Measurements from ENCODE around the gene SLC5A6.
A peak's percentile ranks its signal among the peaks of the same experiment; 100 is the strongest.

SLC5A6 gene

DNA sequence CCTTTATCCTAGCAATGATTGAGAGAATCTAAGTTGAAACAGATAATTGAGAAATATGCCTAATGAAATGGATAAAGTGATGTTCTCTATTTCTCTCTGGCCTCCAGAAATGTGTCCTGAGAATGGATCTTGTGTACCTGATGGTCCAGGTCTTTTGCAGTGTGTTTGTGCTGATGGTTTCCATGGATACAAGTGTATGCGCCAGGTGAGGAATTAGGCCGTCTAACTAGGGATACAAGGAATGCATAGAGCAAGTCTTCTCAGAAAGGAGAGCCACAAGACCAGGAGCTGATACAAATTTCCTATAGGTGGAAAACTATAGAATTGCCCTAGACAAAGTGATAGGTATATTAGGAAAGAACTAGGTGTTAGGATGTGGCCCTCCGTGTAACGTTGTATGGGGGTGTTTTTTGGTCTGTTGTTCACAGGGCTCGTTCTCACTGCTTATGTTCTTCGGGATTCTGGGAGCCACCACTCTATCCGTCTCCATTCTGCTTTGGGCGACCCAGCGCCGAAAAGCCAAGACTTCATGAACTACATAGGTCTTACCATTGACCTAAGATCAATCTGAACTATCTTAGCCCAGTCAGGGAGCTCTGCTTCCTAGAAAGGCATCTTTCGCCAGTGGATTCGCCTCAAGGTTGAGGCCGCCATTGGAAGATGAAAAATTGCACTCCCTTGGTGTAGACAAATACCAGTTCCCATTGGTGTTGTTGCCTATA is 4.5 kb upstream of the SLC5A6 start:
- Histone ChIP-seq H3K4me1 (ENCODE audit: control insufficient read depth, insufficient read depth, low read length) (peaks cover 13% of the 10 kb centered on the region), H3K4me3 (ENCODE audit: low read depth, low read length) (peak overlapping the region; percentile 90)

DNA sequence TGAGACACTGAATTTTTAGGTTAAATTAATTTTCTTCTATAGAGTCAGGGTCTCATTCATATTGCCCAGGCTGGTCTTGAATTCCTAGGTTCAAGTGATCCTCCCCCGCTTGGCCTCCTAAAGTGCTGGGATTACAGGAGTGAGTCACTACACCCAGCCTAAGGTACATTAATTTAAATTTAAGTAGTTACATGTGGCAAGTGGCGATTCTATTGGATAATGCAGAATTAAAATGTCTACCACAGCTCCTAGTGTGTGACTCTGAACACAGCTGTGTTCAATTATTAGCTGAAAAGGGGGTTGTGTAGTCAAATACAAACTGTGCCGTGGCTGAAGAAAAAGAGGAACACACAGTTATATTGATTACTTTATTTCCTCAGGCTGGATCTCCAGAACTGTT is 2.9 kb upstream of the SLC5A6 start:
- Histone ChIP-seq H3K9me3 (ENCODE audit: control insufficient read depth, insufficient read depth, low read depth, low read length) (no peaks in the 10 kb centered on the region), H3K4me1 (ENCODE audit: control insufficient read depth, insufficient read depth, low read length) (peaks cover 16% of the 10 kb centered on the region), H3K36me3 (ENCODE audit: control insufficient read depth, insufficient read depth, low read length) (peaks cover 33% of the 10 kb centered on the region), H3K4me3 (ENCODE audit: low read depth, low read length) (no peak overlapping the region), H3K27ac (ENCODE audit: low read depth, low read length) (no peak overlapping the region), H3K27me3 (ENCODE audit: control insufficient read depth, insufficient read depth, low read length) (no peaks in the 10 kb centered on the region), H3K9ac (ENCODE audit: low read length) (no peak overlapping the region)

More for the DNA sequence above, 4.5 kb upstream of the SLC5A6 start:
- Histone ChIP-seq H3K27ac (ENCODE audit: low read depth, low read length) (peak overlapping the region; percentile 99), H3K9ac (ENCODE audit: low read length) (peak overlapping the region; percentile 70), H3K36me3 (ENCODE audit: control insufficient read depth, insufficient read depth, low read length) (peaks cover 46% of the 10 kb centered on the region), H3K27me3 (ENCODE audit: control insufficient read depth, insufficient read depth, low read length) (no peaks in the 10 kb centered on the region), H3K9me3 (ENCODE audit: control insufficient read depth, insufficient read depth, low read depth, low read length) (no peaks in the 10 kb centered on the region)

DNA sequence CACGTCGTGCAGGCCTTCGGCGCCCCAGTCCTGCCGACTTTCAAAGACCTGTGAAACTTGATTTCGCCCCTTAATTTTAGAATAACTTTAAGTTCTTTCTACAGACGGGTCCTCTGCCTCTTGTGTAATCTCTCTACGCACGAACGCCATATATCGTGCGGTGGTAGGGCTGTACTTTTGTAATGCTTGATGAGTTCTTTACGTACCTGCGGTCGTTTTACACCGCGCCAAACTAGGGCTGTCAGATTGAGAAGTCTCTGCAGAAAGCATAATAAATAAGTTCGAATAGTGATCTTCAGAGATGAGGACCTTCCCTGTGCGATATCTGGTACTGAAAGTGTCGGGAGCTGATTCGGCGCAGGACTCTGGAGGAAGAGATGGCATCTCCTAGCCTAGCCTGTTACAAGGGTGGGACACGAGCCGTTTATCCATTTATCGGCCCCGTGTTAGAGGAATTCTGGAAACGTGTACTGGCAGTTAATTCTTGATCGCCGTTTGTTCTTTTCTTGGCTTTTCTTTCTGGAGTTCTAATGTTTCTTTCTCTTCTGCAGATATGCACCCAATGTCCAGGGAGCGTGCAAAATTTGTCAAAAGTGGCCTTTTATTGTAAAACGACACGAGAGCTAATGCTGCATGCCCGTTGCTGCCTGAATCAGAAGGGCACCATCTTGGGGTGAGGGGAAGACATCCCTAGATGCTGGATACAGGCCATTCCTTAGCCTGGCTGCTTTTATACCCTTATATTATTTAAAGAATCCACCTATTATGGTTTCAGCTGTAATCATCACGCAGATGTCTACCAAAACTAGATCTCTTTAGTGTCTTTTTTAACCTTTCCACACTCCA is 781 bp upstream of the SLC5A6 start:
- Histone ChIP-seq H3K36me3 (ENCODE audit: control insufficient read depth, insufficient read depth, low read length) (peaks cover 38% of the 10 kb centered on the region), H3K9ac (ENCODE audit: low read length) (peak overlapping the region; percentile 99), H3K4me3 (ENCODE audit: low read depth, low read length) (peak overlapping the region; percentile 95), H3K9me3 (ENCODE audit: control insufficient read depth, insufficient read depth, low read depth, low read length) (no peaks in the 10 kb centered on the region), H3K27me3 (ENCODE audit: control insufficient read depth, insufficient read depth, low read length) (no peaks in the 10 kb centered on the region), H3K27ac (ENCODE audit: low read depth, low read length) (peak overlapping the region; percentile 99), H3K4me1 (ENCODE audit: control insufficient read depth, insufficient read depth, low read length) (peaks cover 14% of the 10 kb centered on the region)

DNA sequence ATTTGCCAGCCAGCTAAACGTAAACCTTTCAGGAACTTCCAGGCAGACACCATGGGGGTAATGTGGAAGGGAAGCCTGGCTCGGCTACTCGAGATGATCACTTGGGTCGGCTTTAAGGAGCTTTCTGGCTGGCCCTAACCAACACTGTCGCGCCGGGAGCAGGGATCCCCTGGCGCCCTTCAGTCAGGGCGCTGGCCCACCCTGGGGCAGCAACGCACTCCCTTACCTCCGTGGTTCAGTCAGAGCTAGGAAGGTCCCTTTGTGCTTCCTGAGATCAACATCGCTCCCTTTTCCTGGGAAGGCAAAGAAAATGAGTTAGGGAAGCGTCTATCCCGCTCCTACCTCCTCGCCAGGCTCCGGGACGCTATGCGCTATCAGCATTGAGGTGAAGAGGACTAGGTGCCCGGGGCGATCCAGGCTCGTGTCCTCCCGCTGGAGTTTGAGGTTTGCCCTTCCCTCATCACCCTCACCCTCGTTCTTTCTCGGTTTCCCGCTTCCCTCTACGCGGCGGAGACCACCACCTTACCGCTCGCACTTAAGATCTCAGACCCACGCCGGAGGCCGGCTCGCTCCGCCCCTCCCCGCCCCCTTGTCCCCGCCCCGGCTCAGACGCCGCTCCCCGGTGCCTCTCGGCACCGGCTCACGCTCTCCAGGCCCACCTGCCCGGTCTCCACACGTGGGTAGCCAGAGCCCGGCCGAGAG is 676 bp downstream of the SLC5A6 start:
- Histone ChIP-seq H3K9me3 (ENCODE audit: control insufficient read depth, insufficient read depth, low read depth, low read length) (no peaks in the 10 kb centered on the region), H3K36me3 (ENCODE audit: control insufficient read depth, insufficient read depth, low read length) (peaks cover 48% of the 10 kb centered on the region), H3K27me3 (ENCODE audit: control insufficient read depth, insufficient read depth, low read length) (no peaks in the 10 kb centered on the region), H3K4me3 (ENCODE audit: low read depth, low read length) (peak overlapping the region; percentile 95), H3K27ac (ENCODE audit: low read depth, low read length) (peak overlapping the region; percentile 41), H3K4me1 (ENCODE audit: control insufficient read depth, insufficient read depth, low read length) (peaks cover 8% of the 10 kb centered on the region; the same call in 1 of the 2 replicates), H3K9ac (ENCODE audit: low read length) (peak overlapping the region; percentile 98)

DNA sequence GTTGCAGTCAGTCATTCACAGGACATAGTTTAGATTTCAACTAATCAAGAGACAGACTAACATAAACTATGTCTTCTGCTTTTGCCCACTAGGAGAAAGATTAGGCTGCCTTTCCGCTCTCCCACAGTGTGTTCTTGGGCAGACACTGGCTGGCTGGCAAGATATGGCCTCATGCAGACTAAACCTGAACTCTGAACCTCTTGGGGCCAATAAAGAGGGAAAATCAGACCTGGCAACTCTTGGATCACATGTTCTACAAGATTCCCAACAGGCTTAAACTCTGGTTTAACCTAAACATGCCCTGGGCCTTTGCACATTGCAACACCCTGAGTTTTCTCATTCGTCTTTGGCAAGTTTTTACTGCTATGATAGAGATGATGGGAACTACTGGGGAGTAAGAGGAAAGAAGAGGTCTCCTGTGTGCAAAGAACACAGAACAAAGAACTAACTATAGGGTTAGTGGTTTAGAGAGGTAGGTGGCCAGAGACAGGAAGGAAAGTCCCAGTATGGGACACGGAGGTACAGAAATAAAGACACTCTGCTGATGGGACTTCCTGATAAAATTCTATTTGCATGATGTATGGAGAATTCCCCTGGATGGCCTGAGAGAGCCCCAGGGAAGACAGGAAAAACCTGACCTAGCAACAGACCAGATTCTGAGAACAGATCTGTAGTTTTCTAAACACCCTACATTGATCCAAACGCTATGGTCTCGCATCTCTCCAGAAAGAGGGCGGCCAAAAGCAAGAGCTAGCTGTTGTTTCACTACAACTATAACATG is 2.3 kb downstream of the SLC5A6 start:
- peaks cover 53% of the 10 kb centered on the region for H3K36me3 ChIP-seq (ENCODE audit: control insufficient read depth, insufficient read depth, low read length)
- no peaks in the 10 kb centered on the region for H3K27me3 ChIP-seq (ENCODE audit: control insufficient read depth, insufficient read depth, low read length)
- no peak overlapping the region for H3K4me3 ChIP-seq (ENCODE audit: low read depth, low read length)
- H3K4me1 ChIP-seq (ENCODE audit: control insufficient read depth, insufficient read depth, low read length): peaks cover 8% of the 10 kb centered on the region; the same call in 1 of the 2 replicates
- no peak overlapping the region for H3K9ac ChIP-seq (ENCODE audit: low read length)
- H3K27ac ChIP-seq (ENCODE audit: low read depth, low read length): no peak overlapping the region
- no peaks in the 10 kb centered on the region for H3K9me3 ChIP-seq (ENCODE audit: control insufficient read depth, insufficient read depth, low read depth, low read length)

DNA sequence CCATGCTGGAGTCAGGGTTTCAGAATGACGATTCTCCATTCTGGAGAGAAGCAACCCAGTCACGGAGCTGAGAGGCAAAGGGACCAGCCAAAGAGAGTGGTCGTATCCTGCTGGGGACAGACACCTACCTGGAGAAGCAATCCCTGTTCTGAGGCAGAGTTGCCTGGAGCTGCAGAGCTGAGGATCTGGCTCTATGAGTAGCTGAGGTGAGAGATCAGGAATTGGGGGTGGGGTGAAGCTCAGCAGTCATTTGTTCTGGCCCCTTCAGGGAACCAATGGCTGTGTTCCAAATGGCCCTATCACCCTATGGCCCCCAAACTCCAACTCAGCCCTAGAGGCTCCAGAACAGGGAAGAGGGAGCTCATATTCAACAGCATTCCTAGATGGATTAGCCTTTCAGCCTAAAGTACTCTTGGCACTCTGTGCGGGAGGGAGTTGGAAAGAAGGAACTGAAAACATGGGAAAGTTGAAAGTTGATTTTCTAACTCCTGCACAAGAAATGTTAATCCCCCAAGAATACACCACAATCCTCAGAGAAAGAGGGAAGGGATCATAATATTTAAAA is 3.5 kb downstream of the SLC5A6 start:
- Histone ChIP-seq H3K9me3 (ENCODE audit: control insufficient read depth, insufficient read depth, low read depth, low read length) (no peaks in the 10 kb centered on the region), H3K27ac (ENCODE audit: low read depth, low read length) (no peak overlapping the region), H3K9ac (ENCODE audit: low read length) (no peak overlapping the region), H3K4me3 (ENCODE audit: low read depth, low read length) (no peak overlapping the region), H3K4me1 (ENCODE audit: control insufficient read depth, insufficient read depth, low read length) (peaks cover 8% of the 10 kb centered on the region; the same call in 1 of the 2 replicates), H3K36me3 (ENCODE audit: control insufficient read depth, insufficient read depth, low read length) (peaks cover 66% of the 10 kb centered on the region), H3K27me3 (ENCODE audit: control insufficient read depth, insufficient read depth, low read length) (no peaks in the 10 kb centered on the region)

DNA sequence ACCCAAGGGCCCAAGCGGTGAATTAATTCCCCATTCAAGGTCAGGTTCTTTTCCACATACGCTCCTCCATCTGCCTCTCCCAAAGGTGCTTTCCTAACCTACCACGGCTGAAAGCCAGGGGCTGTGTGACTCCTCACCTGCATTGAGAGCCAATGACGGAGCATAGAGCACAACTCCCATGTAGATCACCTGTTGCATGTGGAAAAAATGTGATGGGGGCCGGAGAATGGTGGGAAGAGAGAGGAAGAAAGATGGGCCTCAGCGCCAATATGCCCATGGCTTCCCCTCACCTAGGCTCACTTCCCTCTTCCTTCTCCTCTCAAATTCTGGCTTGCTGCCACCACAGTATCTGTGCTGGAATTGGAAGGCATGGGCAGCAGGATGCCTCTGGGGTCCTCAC is 5.7 kb downstream of the SLC5A6 start:
- Histone ChIP-seq H3K4me1 (ENCODE audit: control insufficient read depth, insufficient read depth, low read length) (peaks cover 8% of the 10 kb centered on the region; the same call in 1 of the 2 replicates), H3K4me3 (ENCODE audit: low read depth, low read length) (no peak overlapping the region), H3K9ac (ENCODE audit: low read length) (no peak overlapping the region), H3K9me3 (ENCODE audit: control insufficient read depth, insufficient read depth, low read depth, low read length) (no peaks in the 10 kb centered on the region), H3K27me3 (ENCODE audit: control insufficient read depth, insufficient read depth, low read length) (no peaks in the 10 kb centered on the region), H3K27ac (ENCODE audit: low read depth, low read length) (no peak overlapping the region), H3K36me3 (ENCODE audit: control insufficient read depth, insufficient read depth, low read length) (peaks cover 87% of the 10 kb centered on the region)

DNA sequence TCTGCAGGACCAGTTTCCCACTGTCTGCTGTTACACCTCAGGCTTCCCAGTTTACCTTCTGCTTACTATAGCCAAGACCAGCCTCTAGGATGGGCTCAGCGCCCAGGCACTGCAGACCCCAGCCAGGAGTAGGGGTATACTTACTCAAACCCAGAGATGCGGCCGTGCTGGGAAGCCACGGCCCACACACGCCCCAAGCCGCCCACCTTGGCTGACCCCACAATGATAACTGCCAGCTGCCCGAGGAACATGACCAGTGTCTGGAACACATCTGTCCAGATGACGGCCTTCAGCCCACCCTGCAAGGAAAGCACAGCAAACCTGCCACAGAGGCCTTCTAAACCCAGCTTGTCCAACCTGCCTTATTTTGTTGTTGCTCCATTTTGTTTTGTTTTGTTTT is 6.9 kb downstream of the SLC5A6 start:
- no peak overlapping the region for H3K4me3 ChIP-seq (ENCODE audit: low read depth, low read length)
- no peak overlapping the region for H3K9ac ChIP-seq (ENCODE audit: low read length)

DNA sequence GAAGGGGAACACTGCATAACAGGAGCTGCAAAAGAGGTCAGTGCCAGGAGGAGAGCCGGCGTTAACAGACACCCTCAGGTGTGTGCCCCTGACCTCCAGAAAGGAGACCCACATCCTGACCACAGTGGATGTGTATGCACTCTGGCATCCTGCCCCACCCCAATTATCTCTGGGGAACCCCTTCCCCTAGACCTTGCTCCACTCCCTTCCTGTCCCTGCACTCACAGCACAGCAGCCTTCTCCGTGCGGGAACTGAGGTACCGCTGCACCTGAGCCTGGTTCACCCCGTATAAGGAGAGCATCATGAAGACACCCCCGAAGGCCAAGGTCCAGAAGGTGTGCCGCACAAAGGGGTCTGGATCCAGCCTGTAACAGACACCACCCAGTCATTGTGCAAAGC is 7.5 kb downstream of the SLC5A6 start:
- Histone ChIP-seq H3K9me3 (ENCODE audit: control insufficient read depth, insufficient read depth, low read depth, low read length) (no peaks in the 10 kb centered on the region), H3K27me3 (ENCODE audit: control insufficient read depth, insufficient read depth, low read length) (no peaks in the 10 kb centered on the region), H3K9ac (ENCODE audit: low read length) (no peak overlapping the region), H3K36me3 (ENCODE audit: control insufficient read depth, insufficient read depth, low read length) (peaks cover 98% of the 10 kb centered on the region), H3K4me1 (ENCODE audit: control insufficient read depth, insufficient read depth, low read length) (peaks cover 3% of the 10 kb centered on the region; the same call in 1 of the 2 replicates), H3K27ac (ENCODE audit: low read depth, low read length) (no peak overlapping the region), H3K4me3 (ENCODE audit: low read depth, low read length) (no peak overlapping the region)

More for the DNA sequence above, 6.9 kb downstream of the SLC5A6 start:
- H3K27me3 ChIP-seq (ENCODE audit: control insufficient read depth, insufficient read depth, low read length): no peaks in the 10 kb centered on the region
- no peaks in the 10 kb centered on the region for H3K9me3 ChIP-seq (ENCODE audit: control insufficient read depth, insufficient read depth, low read depth, low read length)
- peaks cover 8% of the 10 kb centered on the region; the same call in 1 of the 2 replicates for H3K4me1 ChIP-seq (ENCODE audit: control insufficient read depth, insufficient read depth, low read length)
- no peak overlapping the region for H3K27ac ChIP-seq (ENCODE audit: low read depth, low read length)
- peaks cover 97% of the 10 kb centered on the region for H3K36me3 ChIP-seq (ENCODE audit: control insufficient read depth, insufficient read depth, low read length)

DNA sequence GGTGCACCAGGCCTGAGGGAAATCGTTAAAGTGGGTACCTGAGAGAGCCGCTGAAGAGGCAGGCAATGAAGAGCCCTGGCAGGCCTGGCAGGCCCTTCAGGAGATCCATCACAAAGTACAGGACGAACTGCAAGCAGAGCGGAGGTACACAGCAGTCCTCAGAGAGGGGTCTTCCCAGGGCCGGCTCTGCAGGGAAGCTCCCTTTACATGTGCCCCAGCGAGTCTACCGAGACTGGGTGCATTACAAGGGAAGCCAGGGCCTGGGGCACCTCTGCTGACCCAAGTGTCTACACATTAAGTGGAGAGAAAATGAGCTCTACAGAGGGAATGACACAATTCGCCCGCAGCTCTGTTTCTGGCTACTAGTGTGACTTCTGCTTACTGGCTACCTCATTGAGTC is 8.3 kb downstream of the SLC5A6 start:
- H3K4me1 ChIP-seq (ENCODE audit: control insufficient read depth, insufficient read depth, low read length): peaks cover 3% of the 10 kb centered on the region; the same call in 1 of the 2 replicates
- H3K27me3 ChIP-seq (ENCODE audit: control insufficient read depth, insufficient read depth, low read length): no peaks in the 10 kb centered on the region
- H3K9me3 ChIP-seq (ENCODE audit: control insufficient read depth, insufficient read depth, low read depth, low read length): no peaks in the 10 kb centered on the region
- no peak overlapping the region for H3K4me3 ChIP-seq (ENCODE audit: low read depth, low read length)
- H3K9ac ChIP-seq (ENCODE audit: low read length): no peak overlapping the region
- no peak overlapping the region for H3K27ac ChIP-seq (ENCODE audit: low read depth, low read length)
- H3K36me3 ChIP-seq (ENCODE audit: control insufficient read depth, insufficient read depth, low read length): peaks cover 95% of the 10 kb centered on the region

All from HUES6 (cell line).